SK-MEL-5 (cell line): ENCODE results near the gene GPR108. TPM values are rescaled to one million over a fixed set of nuclear protein-coding genes. Genes with fewer than 3 reads are reported as not detected.

Experiments used
- DNase-seq: peaks from one replicate; pipeline ENCODE4 v3.0.0-alpha.2; 2016; ENCODE audit warnings: low read depth, low spot score
- in situ Hi-C: cut with HindIII; loops from 2 replicates; pipeline ENCODE4 v1.10.0; 2016; ENCODE audit warnings: low sequenced_read_pairs, high pct_unique_total_duplicates, low pct_unique_long_range_greater_than_20kb
- total RNA-seq: library from RNA; depleted of rRNA; stranded (reverse); fragments of >200 nt; shearing (Covaris generic); gene quantifications from 2 replicates; pipeline ENCODE4 v1.2.3, GENCODE V29; 2014

The GPR108 gene
- total RNA-seq, 1 experiment from 2014 or later, result 56.8 TPM

DNA sequence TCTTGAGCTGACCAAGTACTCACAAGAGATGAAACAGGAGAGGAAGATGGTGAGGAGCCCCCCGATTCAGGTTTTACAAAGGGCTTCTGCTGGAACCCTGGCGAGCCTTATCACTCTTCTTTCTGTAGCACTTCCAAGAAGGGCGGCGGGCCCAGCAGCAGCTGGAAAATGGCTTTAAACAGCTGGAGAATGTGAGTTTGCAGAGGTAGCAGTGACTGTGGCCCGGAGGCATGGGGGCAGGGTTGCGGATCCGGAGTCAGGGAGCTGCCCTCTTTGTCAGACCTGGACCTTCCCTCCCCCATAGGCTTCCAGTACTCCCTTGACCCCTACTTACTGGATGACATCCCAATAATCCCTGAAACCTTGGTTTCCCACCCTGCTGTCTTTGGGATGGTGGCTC is 5.7 kb upstream of the GPR108 start:
- no peak for DNase-seq
- in situ Hi-C loops, result no loop called here

- no peak for DNase-seq
- in situ Hi-C loops, result no loop called here
Observed at GRCh38 chr19:6740589-6741343, 3.4 kb upstream of the GPR108 start.

GRCh38 chr19:6739883-6740588 is 2.7 kb upstream of the GPR108 start:
- in situ Hi-C loops, result no loop called here

GRCh38 chr19:6739390-6739882 is 2.1 kb upstream of the GPR108 start, which contains the start of gene TRIP10:
TRIP10 (plus strand) TSS chr19:6739680; CDS start chr19:6739762, 82 bp downstream.
- DNase-seq, result peak; percentile 66
- in situ Hi-C loops, result no loop called here

More at GRCh38 chr19:6739883-6740588, 2.7 kb upstream of the GPR108 start:
- DNase-seq, result no peak

DNA sequence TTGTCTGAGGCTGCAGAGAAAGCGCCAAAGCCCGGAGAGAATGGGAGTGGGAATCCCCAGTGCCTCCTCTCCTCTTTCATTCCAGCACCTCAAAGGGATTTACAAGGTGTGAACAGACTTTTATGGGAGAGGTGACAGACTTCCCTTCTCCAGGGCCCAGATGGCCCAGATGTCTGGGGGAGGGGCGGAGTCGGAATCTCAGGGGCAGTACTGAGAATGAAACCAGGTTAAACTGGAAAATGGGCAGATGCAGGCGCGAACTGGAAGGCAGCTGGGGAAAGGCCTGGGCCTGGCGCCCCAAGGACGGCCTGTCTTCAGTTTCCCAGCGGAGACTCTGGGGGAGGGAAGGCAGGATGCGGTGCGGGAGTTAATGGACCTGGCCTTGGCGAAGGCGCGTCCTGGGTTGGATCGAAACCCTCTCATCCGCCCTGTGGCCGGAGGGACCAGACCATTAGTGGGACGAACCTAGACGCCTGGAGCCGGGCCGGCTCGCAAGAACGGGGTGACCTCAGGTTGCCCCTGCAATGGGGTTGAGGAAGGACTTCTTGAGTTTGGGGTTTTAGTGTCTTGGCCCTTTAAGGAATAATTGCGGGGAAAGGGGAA is 1.5 kb upstream of the GPR108 start:
- no peak for DNase-seq
- in situ Hi-C loops, result no loop called here

- in situ Hi-C loops, result no loop called here
- peak; percentile 81 for DNase-seq
Observed at GRCh38 chr19:6737873-6738786, 750 bp upstream of the GPR108 start.

DNA sequence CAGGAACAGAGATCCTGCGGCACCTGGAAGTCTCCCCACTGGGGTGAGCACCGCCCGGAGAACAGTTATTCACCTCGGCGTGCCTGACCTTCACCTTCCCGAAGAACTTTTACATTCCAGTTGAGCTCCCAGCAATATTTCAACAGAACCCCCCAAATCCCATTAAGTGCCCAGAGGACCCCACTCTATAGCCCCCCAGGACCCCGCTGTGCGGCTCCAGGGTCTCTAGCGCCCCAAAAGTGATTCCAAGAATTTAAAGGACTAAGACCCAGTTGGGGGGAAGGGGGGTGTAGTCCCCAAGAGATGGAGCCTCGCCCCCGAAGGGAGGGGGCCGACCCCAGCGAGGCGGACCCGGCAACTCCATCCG is 480 bp downstream of the GPR108 start:
- in situ Hi-C loops, result no loop called here
- DNase-seq, result no peak

- in situ Hi-C loops, result no loop called here
- peak; percentile 77 for DNase-seq
Observed at GRCh38 chr19:6736169-6736916, 1.0 kb downstream of the GPR108 start.

GRCh38 chr19:6735181-6735911 is 2.0 kb downstream of the GPR108 start:
- DNase-seq, result no peak
- in situ Hi-C loops, result no loop called here

DNA sequence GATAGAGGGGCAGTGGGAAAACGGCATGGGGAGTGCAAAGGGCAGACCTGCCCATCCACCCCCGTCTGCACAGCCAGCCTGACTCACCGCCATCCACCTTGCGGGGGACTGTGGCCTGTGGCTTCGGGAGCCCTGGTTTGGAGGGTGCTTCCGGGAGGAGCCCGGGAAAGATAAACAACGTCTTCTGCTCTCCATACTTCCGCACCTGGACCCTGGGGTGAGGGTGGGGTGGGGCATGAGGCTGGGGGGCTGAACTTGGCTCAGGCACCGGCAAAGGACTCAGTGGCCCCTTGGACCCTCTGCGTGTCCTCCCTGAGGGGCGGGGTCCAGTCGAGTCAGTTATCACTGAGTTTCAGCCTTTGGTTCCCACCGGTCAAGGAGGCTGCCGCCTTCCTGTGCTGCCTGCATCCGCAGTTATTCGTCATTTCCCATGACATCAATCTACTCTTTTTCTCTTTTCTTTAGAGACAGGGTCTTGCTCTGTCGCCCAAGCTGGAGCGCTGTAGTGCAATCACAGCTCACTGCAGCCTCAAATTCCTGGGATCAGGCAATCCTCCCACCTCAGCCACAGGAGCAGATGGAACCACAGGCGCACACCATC is 3.2 kb downstream of the GPR108 start:
- in situ Hi-C loops, result no loop called here
- no peak for DNase-seq

DNA sequence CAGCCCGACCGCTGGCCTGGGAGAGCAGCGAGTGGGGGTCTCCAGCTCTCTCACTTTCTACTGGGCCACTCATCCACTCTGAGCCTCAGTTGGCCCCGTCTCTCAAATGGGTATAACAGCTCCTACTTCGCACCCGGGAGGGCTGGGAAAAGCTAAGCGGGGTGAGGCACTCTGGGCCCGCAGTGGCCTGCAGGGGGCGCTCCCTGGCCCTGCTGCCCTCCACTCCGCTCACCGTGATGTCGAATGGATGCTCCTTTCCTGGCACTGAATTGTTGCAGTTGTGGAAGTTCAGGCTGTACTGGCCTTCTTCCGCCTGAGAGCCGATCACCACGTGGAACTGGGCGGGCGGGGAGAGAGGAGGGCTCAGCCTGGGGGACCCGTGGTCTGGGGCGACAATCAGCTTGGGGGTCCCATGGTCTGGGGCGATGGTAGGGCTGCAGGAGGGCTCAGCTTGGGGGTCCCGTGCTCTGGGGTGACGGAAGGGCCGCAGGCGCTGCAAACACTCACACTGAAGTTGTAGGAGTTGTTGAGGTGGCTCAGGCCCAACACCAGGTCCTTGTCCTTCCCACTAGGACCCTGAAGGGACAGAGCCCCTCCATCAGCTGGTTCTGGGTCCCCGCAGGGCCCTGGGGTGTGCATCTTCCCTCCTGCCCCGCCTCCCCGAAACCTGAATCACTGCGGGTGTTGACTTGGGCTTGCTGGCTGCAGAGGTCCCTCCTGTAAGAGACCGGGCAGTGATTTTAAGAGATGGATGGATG is 3.9 kb downstream of the GPR108 start:
- in situ Hi-C loops, result no loop called here
- DNase-seq, result no peak

GRCh38 chr19:6732803-6733337 is 4.5 kb downstream of the GPR108 start:
- in situ Hi-C loops, result no loop called here
- DNase-seq, result no peak

DNA sequence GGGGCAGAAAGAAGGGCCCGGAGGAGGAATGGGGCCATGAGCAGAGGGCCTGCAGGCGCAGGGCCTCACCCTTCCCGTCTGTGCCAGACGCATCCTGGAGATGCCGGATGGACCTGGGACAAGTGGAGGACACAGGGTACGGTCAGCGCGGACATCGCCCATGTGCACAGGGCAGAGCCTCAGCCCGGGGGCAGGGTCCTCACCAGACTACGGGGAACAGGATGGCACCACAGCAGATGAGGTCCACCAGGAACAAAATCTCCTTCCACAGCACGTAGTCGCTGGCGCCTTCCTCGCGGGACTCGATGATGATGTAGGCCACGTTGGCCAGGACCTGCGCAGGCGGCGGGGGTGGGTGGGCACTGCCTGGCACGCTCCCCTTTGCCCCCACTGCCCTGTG is 5.6 kb downstream of the GPR108 start:
- in situ Hi-C loops, result no loop called here
- DNase-seq, result no peak

GRCh38 chr19:6730941-6731670 is 6.3 kb downstream of the GPR108 start:
- in situ Hi-C loops, result no loop called here

More at GRCh38 chr19:6730941-6731670, 6.3 kb downstream of the GPR108 start:
- no peak for DNase-seq
